PC-9 (cell line): ENCODE results near the gene VTA1. TPM values are rescaled to one million over a fixed set of nuclear protein-coding genes. Genes with fewer than 3 reads are reported as not detected.

Source experiments
- BruUV-seq: library from RNA; stranded (reverse); fragments of 400-500 nt; replicated peaks from 2 replicates; lab custom pipeline; 2021; lab: Mats Ljungman, UMichigan
- CTCF ChIA-PET: fragments of 300-600 bp; sonication (Branson Sonifier 250); formaldehyde crosslinking; loops from one replicate; lab custom pipeline; 2022; ENCODE audit warnings: antibody characterized with exemption; lab: Charles Lee
- POLR2A ChIA-PET: fragments of 300-600 bp; sonication (Branson Sonifier 250); formaldehyde crosslinking; loops from one replicate; lab custom pipeline; 2022; ENCODE audit warnings: antibody characterized with exemption; ENCODE audit not compliant: unreplicated experiment; lab: Charles Lee
- DNase-seq, 2 experiments: peaks; one replicate each; pipeline versions ENCODE4 v3.0.0 to v3.0.0-alpha.2; 2015 to 2022; ENCODE audit warnings: mixed read lengths in 1 of 2
- H2AFZ ChIP-seq: fragments of 200-600 bp; sonication (generic); 2 replicates; pipeline ENCODE4 v1.8.1; 2017; ENCODE audit warnings: antibody characterized with exemption
- H3F3A ChIP-seq: fragments of 200-600 bp; sonication (generic); 2 replicates; pipeline ENCODE4 v1.8.1; 2017; ENCODE audit warnings: antibody characterized with exemption, mild to moderate bottlenecking, low read depth; ENCODE audit not compliant: insufficient read depth
- H3K27ac ChIP-seq: fragments of 200-600 bp; sonication (generic); 2 replicates; pipeline ENCODE4 v1.6.1; 2016; ENCODE audit warnings: mixed run types
- H3K27me3 ChIP-seq: fragments of 200-600 bp; sonication (generic); 2 replicates; pipeline ENCODE4 v1.6.1; 2016; ENCODE audit warnings: low read depth, mixed run types; ENCODE audit not compliant: insufficient read depth
- H3K36me3 ChIP-seq: fragments of 200-600 bp; sonication (generic); 2 replicates; pipeline ENCODE4 v1.6.1; 2016; ENCODE audit warnings: low read depth, mixed run types
- H3K4me1 ChIP-seq: fragments of 200-600 bp; sonication (generic); replicated peaks from 2 replicates; pipeline ENCODE4 v1.6.1; 2016; ENCODE audit warnings: mixed run types; ENCODE audit not compliant: insufficient read depth
- H3K4me2 ChIP-seq: fragments of 200-600 bp; sonication (generic); 2 replicates; pipeline ENCODE4 v1.6.1; 2017; ENCODE audit warnings: mixed run types
- H3K4me3 ChIP-seq: fragments of 200-600 bp; sonication (generic); 2 replicates; pipeline ENCODE4 v1.6.1; 2016; ENCODE audit warnings: mixed run types
- H3K79me2 ChIP-seq: fragments of 200-600 bp; sonication (generic); 2 replicates; pipeline ENCODE4 v1.6.1; 2017; ENCODE audit warnings: low read depth, mixed run types
- H3K9me2 ChIP-seq: fragments of 200-600 bp; sonication (generic); 2 replicates; pipeline ENCODE4 v1.8.1; 2017; ENCODE audit warnings: mild to moderate bottlenecking; ENCODE audit not compliant: insufficient read depth
- H3K9me3 ChIP-seq: fragments of 200-600 bp; sonication (generic); 2 replicates; pipeline ENCODE4 v1.8.1; 2016; ENCODE audit warnings: low read depth; ENCODE audit not compliant: insufficient read depth
- H4K20me1 ChIP-seq: fragments of 200-600 bp; sonication (generic); 2 replicates; pipeline ENCODE4 v1.8.1; 2017; ENCODE audit not compliant: insufficient read depth
- CTCF ChIP-seq: fragments of 200-600 bp; sonication (generic); conservative IDR thresholded peaks from 2 replicates; pipeline ENCODE4 v1.6.1; 2017; ENCODE audit warnings: mixed run types, antibody characterized with exemption, mild to moderate bottlenecking, moderate library complexity
- EZH2 ChIP-seq: fragments of 200-600 bp; sonication (generic); IDR thresholded peaks from 2 replicates; pipeline ENCODE4 v1.8.0; 2017; ENCODE audit warnings: antibody characterized with exemption, low read depth
- intact Hi-C: fragments of 100-400 bp; cut with micrococcal nuclease; formaldehyde crosslinking; loops from one replicate; pipeline ENCODE4 v1.10.0; 2022; ENCODE audit not compliant: unreplicated experiment
- total RNA-seq: library from RNA; stranded (reverse); gene quantifications from 2 replicates; pipeline ENCODE4 v1.2.3, GENCODE V29; 2021

Gene VTA1
- total RNA-seq, 1 experiment from 2014 or later: 52.0 TPM

GRCh38 chr6:142118925-142119324 is 28.1 kb upstream of the VTA1 start:
- H3K36me3 ChIP-seq: no peaks in the 10 kb centered on the region
- TF ChIP-seq CTCF: no peak
- no peak for TF ChIP-seq EZH2
- H3K4me2 ChIP-seq: no peak overlapping the region
- BruUV-seq: no TSS peak
- H2AFZ ChIP-seq: no peak overlapping the region
- intact Hi-C loops: no loop called here
- no peaks in the 10 kb centered on the region for H3K27me3 ChIP-seq
- H3K79me2 ChIP-seq: no peaks in the 10 kb centered on the region
- no peaks in the 10 kb centered on the region for H3K9me3 ChIP-seq
- H3K4me3 ChIP-seq: no peak overlapping the region
- no peak overlapping the region for H3K27ac ChIP-seq
- no peaks in the 10 kb centered on the region for H3K4me1 ChIP-seq
- DNase-seq: no peak
- H4K20me1 ChIP-seq: no peaks in the 10 kb centered on the region
- no peaks in the 10 kb centered on the region for H3F3A ChIP-seq
- CTCF ChIA-PET: no interaction called here
- POLR2A ChIA-PET: no interaction called here
- H3K9me2 ChIP-seq: 0 out of 2 replicates have a peak, but pooled peaks cover 3% of the 10 kb centered on the region

- no peaks in the 10 kb centered on the region for H3K4me1 ChIP-seq
- no peaks in the 10 kb centered on the region for H3K27me3 ChIP-seq
- no peaks in the 10 kb centered on the region for H3K9me3 ChIP-seq
- no peaks in the 10 kb centered on the region for H3F3A ChIP-seq
- H3K4me2 ChIP-seq: no peak overlapping the region
- intact Hi-C loops: no loop called here
- CTCF ChIA-PET: no interaction called here
- peaks cover 6% of the 10 kb centered on the region; the same call in 1 of the 2 replicates for H3K9me2 ChIP-seq
- no peak for DNase-seq
- H3K4me3 ChIP-seq: no peak overlapping the region
- TF ChIP-seq CTCF (no peak), EZH2 (no peak)
- no peaks in the 10 kb centered on the region for H3K36me3 ChIP-seq
- no peak overlapping the region for H2AFZ ChIP-seq
- H3K79me2 ChIP-seq: no peaks in the 10 kb centered on the region
- no peaks in the 10 kb centered on the region for H4K20me1 ChIP-seq
- BruUV-seq: no TSS peak
- no peak overlapping the region for H3K27ac ChIP-seq
- POLR2A ChIA-PET: interaction anchor here (0.7 kb wide), 1 partner anchor 249 kb away, joined by 6 read pairs; no protein-coding TSS in a partner anchor
Observed at GRCh38 chr6:142121342-142121741, 25.7 kb upstream of the VTA1 start.

- intact Hi-C loops: no loop called here
- H3K27me3 ChIP-seq: no peaks in the 10 kb centered on the region
- peaks cover 2% of the 10 kb centered on the region; the same call in 1 of the 2 replicates for H3K9me2 ChIP-seq
- ChIA-PET POLR2A (no interaction called here), CTCF (no interaction called here)
- no peak overlapping the region for H3K4me3 ChIP-seq
- no peaks in the 10 kb centered on the region for H4K20me1 ChIP-seq
- TF ChIP-seq EZH2 (no peak), CTCF (no peak)
- H3K4me2 ChIP-seq: no peak overlapping the region
- H3K36me3 ChIP-seq: no peaks in the 10 kb centered on the region
- H3K4me1 ChIP-seq: no peaks in the 10 kb centered on the region
- no peaks in the 10 kb centered on the region for H3K79me2 ChIP-seq
- no peaks in the 10 kb centered on the region for H3F3A ChIP-seq
- DNase-seq: no peak
- no peak overlapping the region for H3K27ac ChIP-seq
- H2AFZ ChIP-seq: no peak overlapping the region
- BruUV-seq: no TSS peak
- H3K9me3 ChIP-seq: no peaks in the 10 kb centered on the region
Observed at GRCh38 chr6:142130814-142131213, 16.2 kb upstream of the VTA1 start.
